PC-3 (cell line): ENCODE measurements around the gene PPY. TPM values are rescaled to one million over a fixed set of nuclear protein-coding genes. Genes with fewer than 3 reads are reported as not detected.

Experiments
- ATAC-seq: fragments of 200-7000 bp; cut with Tn5 transposase; 2 replicates; pipeline ENCODE4 v1.9.1; 2020; ENCODE audit warnings: mild to moderate bottlenecking, moderate library complexity
- BruUV-seq: library from RNA; stranded (reverse); fragments of 400-500 nt; replicated peaks from 2 replicates; lab custom pipeline; 2021; lab: Mats Ljungman, UMichigan
- CTCF ChIA-PET: fragments of 300-600 bp; sonication (Branson Sonifier 250); formaldehyde crosslinking; loops from one replicate; lab custom pipeline; 2022; ENCODE audit warnings: antibody characterized with exemption; lab: Charles Lee
- POLR2A ChIA-PET: fragments of 300-600 bp; sonication (Branson Sonifier 250); formaldehyde crosslinking; loops from one replicate; lab custom pipeline; 2022; ENCODE audit warnings: antibody characterized with exemption; ENCODE audit not compliant: unreplicated experiment; lab: Charles Lee
- DNase-seq: peaks from one replicate; pipeline ENCODE4 v3.0.0-alpha.2; 2015
- H2AFZ ChIP-seq: fragments of 300-600 bp; sonication (generic); 2 replicates; pipeline ENCODE4 v1.6.0; 2016; ENCODE audit warnings: antibody characterized with exemption, low read length
- H3F3A ChIP-seq: fragments of 300-600 bp; sonication (generic); one replicate; pipeline ENCODE4 v1.6.0; 2017; ENCODE audit warnings: antibody characterized with exemption, low read length, control low read depth, mild to moderate bottlenecking; ENCODE audit not compliant: unreplicated experiment
- H3K27ac ChIP-seq: fragments of 300-600 bp; sonication (generic); 2 replicates; pipeline ENCODE4 v1.5.1; 2016; ENCODE audit warnings: mild to moderate bottlenecking, low read length
- H3K27me3 ChIP-seq: fragments of 300-600 bp; sonication (generic); 2 replicates; pipeline ENCODE4 v1.6.1; 2016; ENCODE audit warnings: low read length, mixed read lengths
- H3K36me3 ChIP-seq: fragments of 300-600 bp; sonication (generic); 2 replicates; pipeline ENCODE4 v1.6.1; 2016; ENCODE audit warnings: low read depth, mixed run types, low read length, mixed read lengths
- H3K4me1 ChIP-seq: fragments of 300-600 bp; sonication (generic); 2 replicates; pipeline ENCODE4 v1.5.1; 2016; ENCODE audit warnings: low read length; ENCODE audit not compliant: insufficient read depth
- H3K4me2 ChIP-seq: fragments of 300-600 bp; sonication (generic); 2 replicates; pipeline ENCODE4 v1.6.0; 2016; ENCODE audit warnings: low read length
- H3K4me3 ChIP-seq: fragments of 300-600 bp; sonication (generic); 2 replicates; pipeline ENCODE4 v1.5.1; 2016; ENCODE audit warnings: mild to moderate bottlenecking, low read length, mixed read lengths
- H3K79me2 ChIP-seq: fragments of 300-600 bp; sonication (generic); 2 replicates; pipeline ENCODE4 v1.6.1; 2017; ENCODE audit warnings: low read length, mixed read lengths
- H3K9ac ChIP-seq: fragments of 300-600 bp; sonication (generic); 2 replicates; pipeline ENCODE4 v1.6.0; 2016; ENCODE audit warnings: mild to moderate bottlenecking, low read length
- H3K9me2 ChIP-seq: fragments of 300-600 bp; sonication (generic); replicated peaks from 2 replicates; pipeline ENCODE4 v1.6.1; 2016; ENCODE audit warnings: mixed run types, low read length, mixed read lengths
- H3K9me3 ChIP-seq: fragments of 300-600 bp; sonication (generic); 2 replicates; pipeline ENCODE4 v1.6.1; 2016; ENCODE audit warnings: low read length, mixed read lengths
- H4K20me1 ChIP-seq: fragments of 300-600 bp; sonication (generic); 2 replicates; pipeline ENCODE4 v1.6.1; 2016; ENCODE audit warnings: low read length, mixed read lengths
- EZH2 ChIP-seq: fragments of 300-600 bp; sonication (generic); IDR thresholded peaks from one replicate; pipeline ENCODE4 v1.6.1; 2017; ENCODE audit warnings: antibody characterized with exemption, mild to moderate bottlenecking, low read length; ENCODE audit not compliant: unreplicated experiment
- EZH2phosphoT487 ChIP-seq: fragments of 300-600 bp; sonication (generic); IDR thresholded peaks from 2 replicates; pipeline ENCODE4 v1.6.1; 2018; ENCODE audit warnings: mild to moderate bottlenecking, antibody characterized with exemption, low read length, borderline replicate concordance
- intact Hi-C: fragments of 100-400 bp; cut with micrococcal nuclease; formaldehyde crosslinking; loops from 2 replicates; pipeline ENCODE4 v1.9.0; 2023
- total RNA-seq: library from RNA; depleted of rRNA; stranded (reverse); fragments of >200 nt; gene quantifications from 2 replicates; pipeline ENCODE4 v1.2.3, GENCODE V29; 2014; rRNA removed
- TF ChIP-seq, protein P1 (sequence below): fragments of 300-600 bp; sonication (generic); conservative IDR thresholded peaks from 2 replicates; pipeline ENCODE4 v1.5.1; 2017; ENCODE audit warnings: antibody characterized with exemption, low read depth, mild to moderate bottlenecking, low read length

Gene PPY
- total RNA-seq, 1 experiment from 2014 or later = not detected

DNA sequence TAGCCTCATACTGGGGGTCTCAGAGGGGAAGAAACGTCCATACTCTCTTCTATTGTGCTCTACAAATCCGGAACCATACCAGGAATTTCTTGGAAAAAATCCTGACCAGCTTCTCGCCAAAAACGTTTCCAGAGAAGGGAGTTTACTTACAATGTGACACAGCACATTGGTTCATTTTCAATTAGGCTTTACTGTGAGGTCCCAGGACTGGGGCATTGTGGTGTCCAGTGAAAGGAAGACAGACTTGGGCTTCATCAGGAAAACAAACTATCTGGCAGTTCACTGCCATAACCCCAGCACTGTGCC is 49.7 kb downstream of the PPY start:
- TF ChIP-seq, protein P1, sequence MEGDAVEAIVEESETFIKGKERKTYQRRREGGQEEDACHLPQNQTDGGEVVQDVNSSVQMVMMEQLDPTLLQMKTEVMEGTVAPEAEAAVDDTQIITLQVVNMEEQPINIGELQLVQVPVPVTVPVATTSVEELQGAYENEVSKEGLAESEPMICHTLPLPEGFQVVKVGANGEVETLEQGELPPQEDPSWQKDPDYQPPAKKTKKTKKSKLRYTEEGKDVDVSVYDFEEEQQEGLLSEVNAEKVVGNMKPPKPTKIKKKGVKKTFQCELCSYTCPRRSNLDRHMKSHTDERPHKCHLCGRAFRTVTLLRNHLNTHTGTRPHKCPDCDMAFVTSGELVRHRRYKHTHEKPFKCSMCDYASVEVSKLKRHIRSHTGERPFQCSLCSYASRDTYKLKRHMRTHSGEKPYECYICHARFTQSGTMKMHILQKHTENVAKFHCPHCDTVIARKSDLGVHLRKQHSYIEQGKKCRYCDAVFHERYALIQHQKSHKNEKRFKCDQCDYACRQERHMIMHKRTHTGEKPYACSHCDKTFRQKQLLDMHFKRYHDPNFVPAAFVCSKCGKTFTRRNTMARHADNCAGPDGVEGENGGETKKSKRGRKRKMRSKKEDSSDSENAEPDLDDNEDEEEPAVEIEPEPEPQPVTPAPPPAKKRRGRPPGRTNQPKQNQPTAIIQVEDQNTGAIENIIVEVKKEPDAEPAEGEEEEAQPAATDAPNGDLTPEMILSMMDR = no peak
- TF ChIP-seq EZH2phosphoT487 = no peak
- TF ChIP-seq EZH2 = no peak
- Histone ChIP-seq H3K9ac (no peak overlapping the region), H3K9me3 (no peaks in the 10 kb centered on the region), H3K27me3 (no peaks in the 10 kb centered on the region), H3K4me2 (no peak overlapping the region), H3K9me2 (no peaks in the 10 kb centered on the region), H3F3A (no peaks in the 10 kb centered on the region), H3K4me3 (no peak overlapping the region), H2AFZ (no peak overlapping the region), H3K27ac (no peak overlapping the region), H3K36me3 (no peaks in the 10 kb centered on the region), H3K79me2 (no peaks in the 10 kb centered on the region), H3K4me1 (no peaks in the 10 kb centered on the region), H4K20me1 (no peaks in the 10 kb centered on the region)
- intact Hi-C loops = no loop called here
- POLR2A ChIA-PET = interaction anchor here (0.6 kb wide), 1 partner anchor 688 kb away, joined by 4 read pairs; no protein-coding TSS in a partner anchor
- BruUV-seq = no TSS peak
- DNase-seq (no peak), ATAC-seq (no peak)
- CTCF ChIA-PET = no interaction called here

DNA sequence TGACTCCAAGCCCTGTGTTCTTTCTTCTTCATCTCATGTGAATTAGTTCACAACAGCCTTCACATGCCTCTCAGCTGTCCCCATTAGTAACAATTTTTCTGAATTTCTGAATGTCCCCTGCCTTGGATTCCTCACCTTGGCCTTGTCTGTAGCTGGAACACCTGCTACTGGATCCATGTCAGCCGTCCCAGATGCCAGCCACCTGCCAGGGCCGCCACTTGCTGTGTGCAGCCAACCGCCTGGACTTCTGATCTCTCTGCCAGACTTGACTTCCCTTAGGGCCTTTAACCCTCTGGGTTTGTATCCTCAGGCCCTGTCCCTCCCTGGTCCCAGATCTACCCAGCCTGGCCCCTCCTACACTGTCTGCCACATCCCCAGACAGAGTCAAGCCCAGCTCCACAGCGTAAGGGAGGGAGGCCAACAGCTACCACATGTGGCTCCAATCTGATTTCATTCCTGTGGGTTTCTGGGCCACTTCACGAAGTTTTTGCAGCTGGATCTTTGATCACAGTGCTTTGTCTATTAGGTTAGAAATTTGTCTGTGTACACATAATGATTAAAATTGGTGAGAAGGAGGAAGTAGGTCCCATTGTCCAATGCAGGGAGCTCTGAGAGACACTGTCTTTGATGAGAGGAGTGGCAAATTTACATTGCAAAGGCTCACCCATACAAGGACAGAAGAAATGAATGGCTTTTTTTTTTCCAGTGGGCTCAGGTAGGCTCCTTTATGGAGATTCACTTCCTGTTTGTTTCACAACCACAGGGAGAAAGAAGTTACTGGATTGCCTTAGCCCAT is 50.2 kb downstream of the PPY start:
- Histone ChIP-seq H2AFZ (no peak overlapping the region), H3K9me2 (no peaks in the 10 kb centered on the region), H3K36me3 (no peaks in the 10 kb centered on the region), H3K9ac (no peak overlapping the region), H3K79me2 (no peaks in the 10 kb centered on the region), H3K27me3 (no peaks in the 10 kb centered on the region), H3K9me3 (no peaks in the 10 kb centered on the region), H4K20me1 (no peaks in the 10 kb centered on the region), H3K27ac (no peak overlapping the region), H3K4me2 (no peak overlapping the region), H3F3A (no peaks in the 10 kb centered on the region), H3K4me3 (no peak overlapping the region), H3K4me1 (no peaks in the 10 kb centered on the region)
- ChIA-PET POLR2A (interaction anchor here (0.6 kb wide), 1 partner anchor 689 kb away, joined by 4 read pairs; no protein-coding TSS in a partner anchor), CTCF (no interaction called here)
- BruUV-seq = no TSS peak
- TF ChIP-seq EZH2 = no peak
- no peak for TF ChIP-seq EZH2phosphoT487
- TF ChIP-seq, protein P1 = no peak
- DNase-seq (no peak), ATAC-seq (no peak)
- intact Hi-C loops = no loop called here

Other genes starting within 250 kb of the PPY start
- not detected in 2 replicates for gene SOST, start 183.7 kb downstream of the PPY start, total RNA-seq
- gene DUSP3, start 163.5 kb downstream of the PPY start, total RNA-seq = 48.6 and 50.7 TPM in 2 replicates
- gene CFAP97D1, start 162.0 kb downstream of the PPY start, total RNA-seq = 0.12 and 0.29 TPM in 2 replicates
- 34.3 and 46.8 TPM in 2 replicates for gene MPP3, start 109.3 kb downstream of the PPY start, total RNA-seq
- gene CD300LG, start 95.3 kb downstream of the PPY start, total RNA-seq = not detected in 2 replicates
- gene MPP2, start 34.9 kb downstream of the PPY start, total RNA-seq = 7.7 and 8.2 TPM in 2 replicates
- not detected in 2 replicates for gene PYY, start 11.5 kb upstream of the PPY start, total RNA-seq
- gene NAGS, start 62.1 kb upstream of the PPY start, total RNA-seq = 13.5 and 14.3 TPM in 2 replicates
- gene TMEM101, start 72.5 kb upstream of the PPY start, total RNA-seq = 75.5 and 85.8 TPM in 2 replicates
- gene LSM12, start 124.2 kb upstream of the PPY start, total RNA-seq = 118 and 123 TPM in 2 replicates
- gene G6PC3, start 128.3 kb upstream of the PPY start, total RNA-seq = 60.1 and 69.5 TPM in 2 replicates
- gene HDAC5, start 181.2 kb upstream of the PPY start, total RNA-seq = 39.1 and 47.1 TPM in 2 replicates
- gene HROB, start 199.5 kb upstream of the PPY start, total RNA-seq = 13.5 and 14.3 TPM in 2 replicates
- gene ASB16, start 228.2 kb upstream of the PPY start, total RNA-seq = 0.35 and 0.51 TPM in 2 replicates
- gene TMUB2, start 244.5 kb upstream of the PPY start, total RNA-seq = 38.3 and 43.4 TPM in 2 replicates